K562 (cell line): ENCODE data around the gene VPS26A. TPM values are rescaled to one million over a fixed set of nuclear protein-coding genes. Genes with fewer than 3 reads are reported as not detected.
A peak's percentile ranks its signal among the peaks of the same experiment; 100 is the strongest.

Source experiments
- BRF1 ChIP-seq: IDR thresholded peaks from 3 replicates; pipeline ENCODE4 v1.6.1; 2011; ENCODE audit warnings: borderline replicate concordance, mild to moderate bottlenecking; ENCODE audit not compliant: insufficient read length; ENCODE audit errors: extremely low read depth
- CBFA2T2 ChIP-seq: fragments of 450-650 bp; conservative IDR thresholded peaks from 2 replicates; pipeline ENCODE4 v1.6.1; 2017; ENCODE audit warnings: mild to moderate bottlenecking
- CBX3 ChIP-seq, 2 experiments: IDR thresholded peaks; 1 replicate in 1 of 2; 2 replicates in 1 of 2; pipeline ENCODE4 v1.6.1; 2012; ENCODE audit warnings: inconsistent platforms in 2 of 2, low read length in 2 of 2, borderline replicate concordance in 1 of 2, control low read depth in 1 of 2
- FOXJ2 ChIP-seq: fragments of 200-800 bp; sonication (Bioruptor generic); IDR thresholded peaks from 2 replicates; pipeline ENCODE4 v1.6.1; 2016; ENCODE audit warnings: missing genetic modification characterization, missing compliant biosample characterization
- HNRNPK ChIP-seq: fragments of 200-400 bp; formaldehyde crosslinking; IDR thresholded peaks from one replicate; pipeline ENCODE4 v1.6.1; 2018; ENCODE audit warnings: mild to moderate bottlenecking, low read depth, low read length; ENCODE audit not compliant: poor library complexity, severe bottlenecking
- KDM1A ChIP-seq, 2 experiments: fragments of 450-650 bp; IDR thresholded peaks; 2 replicates each; pipeline ENCODE4 v1.6.1; 2016; ENCODE audit warnings: mild to moderate bottlenecking in 2 of 2
- KLF6 ChIP-seq: fragments of 250-450 bp; sonication (Bioruptor Pico); IDR thresholded peaks from 2 replicates; pipeline ENCODE4 v1.4.0; 2020; ENCODE audit warnings: mild to moderate bottlenecking, moderate library complexity, borderline replicate concordance
- PCBP1 ChIP-seq: fragments of 200-400 bp; formaldehyde crosslinking; IDR thresholded peaks from 2 replicates; pipeline ENCODE4 v1.6.1; 2018; ENCODE audit warnings: mild to moderate bottlenecking, low read depth, low read length; ENCODE audit not compliant: poor library complexity, severe bottlenecking
- RUNX1 ChIP-seq: sonication (generic); IDR thresholded peaks from 2 replicates; pipeline ENCODE4 v1.6.1; 2016; ENCODE audit warnings: antibody characterized with exemption, low read depth
- SMAD3 ChIP-seq: fragments of 450-650 bp; formaldehyde crosslinking; conservative IDR thresholded peaks from 2 replicates; pipeline ENCODE4 v1.4.0; 2020; ENCODE audit warnings: mild to moderate bottlenecking
- SMARCA4 ChIP-seq: fragments of 450-650 bp; IDR thresholded peaks from 2 replicates; pipeline ENCODE4 v1.6.1; 2016
- SMARCE1 ChIP-seq: fragments of 450-650 bp; IDR thresholded peaks from 2 replicates; pipeline ENCODE4 v1.7.1; 2016; ENCODE audit warnings: mild to moderate bottlenecking
- TEAD4 ChIP-seq, 2 experiments: sonication (generic) in 1 of 2; formaldehyde crosslinking in 1 of 2; IDR thresholded peaks; 2 replicates each; pipeline versions ENCODE4 v1.6.1 to v1.8.0; 2012 to 2022; ENCODE audit warnings: borderline replicate concordance in 1 of 2, inconsistent platforms in 1 of 2, low read length in 1 of 2, mild to moderate bottlenecking in 1 of 2, missing genetic modification reagents in 1 of 2
- TOE1 ChIP-seq, 2 experiments: fragments of 450-650 bp in 1 of 2; sonication (generic) in 1 of 2; formaldehyde crosslinking in 1 of 2; IDR thresholded peaks; 2 replicates each; pipeline versions ENCODE4 v1.7.1 to v1.8.0; 2016 to 2022; ENCODE audit warnings: borderline replicate concordance in 2 of 2, mild to moderate bottlenecking in 2 of 2, antibody characterized with exemption in 1 of 2, inconsistent platforms in 1 of 2, low read depth in 1 of 2, missing genetic modification reagents in 1 of 2, moderate library complexity in 1 of 2
- ZFX ChIP-seq: sonication (generic); formaldehyde crosslinking; IDR thresholded peaks from 2 replicates; pipeline ENCODE4 v1.8.0; 2022; ENCODE audit warnings: mild to moderate bottlenecking, missing genetic modification reagents, moderate library complexity
- ZNF586 ChIP-seq: fragments of 450-650 bp; formaldehyde crosslinking; conservative IDR thresholded peaks from 2 replicates; pipeline ENCODE4 v1.4.0; 2020; ENCODE audit warnings: mild to moderate bottlenecking, moderate library complexity
- polyA plus RNA-seq, 8 experiments: library from polyadenylated mRNA; depleted of rRNA in 4 of 8; stranded (reverse) in 5 of 8; unstranded in 3 of 8; fragments of >200 nt; fragmentation: Nextera tagmentation in 2 of 8; fragmentation: Illumina TruSeq in 1 of 8; extraction: Ambion mirVana in 2 of 8; extraction: Trizol in 1 of 8; gene quantifications; 2 replicates each; pipeline versions ENCODE4 v1.2.1 to v1.2.3, GENCODE V29; 2011 to 2014; ENCODE audit warnings: inconsistent platforms in 1 of 8, missing spikeins in 1 of 8
- total RNA-seq, 7 experiments: library from RNA; depleted of rRNA in 6 of 7; stranded (reverse); fragments of >200 nt in 6 of 7; fragmentation: Illumina TruSeq in 2 of 7; extraction: Trizol in 2 of 7; gene quantifications; 2 replicates each; pipeline versions ENCODE4 v1.2.1 to v1.2.3, GENCODE V29; 2011 to 2021; ENCODE audit warnings: low replicate concordance in 1 of 7
- TF ChIP-seq, protein P1 (sequence below), 2 experiments: fragments of 450-650 bp in 1 of 2; IDR thresholded peaks; 2 replicates each; pipeline ENCODE4 v1.6.1; 2011 to 2017; ENCODE audit warnings: low read depth in 2 of 2, antibody characterized with exemption in 1 of 2, borderline replicate concordance in 1 of 2, low read length in 1 of 2, mild to moderate bottlenecking in 1 of 2, mixed read lengths in 1 of 2; ENCODE audit not compliant: control insufficient read depth in 1 of 2
- TF ChIP-seq, protein P2 (sequence below), 2 experiments: fragments of 450-650 bp; conservative IDR thresholded peaks; 2 replicates each; pipeline ENCODE4 v1.6.1; 2017; ENCODE audit warnings: mild to moderate bottlenecking in 2 of 2, moderate library complexity in 2 of 2
- TF ChIP-seq, protein P3 (sequence below): sonication (generic); formaldehyde crosslinking; IDR thresholded peaks from 2 replicates; pipeline ENCODE4 v1.8.0; 2022; ENCODE audit warnings: missing genetic modification reagents, mild to moderate bottlenecking, borderline replicate concordance

VPS26A gene
- total and polyA plus RNA-seq, 9 of the 15 experiments (the other 6 are each of a cell fraction or from before 2014, with no cell fraction given), result 47.1 to 137 (median 69.3) TPM

DNA sequence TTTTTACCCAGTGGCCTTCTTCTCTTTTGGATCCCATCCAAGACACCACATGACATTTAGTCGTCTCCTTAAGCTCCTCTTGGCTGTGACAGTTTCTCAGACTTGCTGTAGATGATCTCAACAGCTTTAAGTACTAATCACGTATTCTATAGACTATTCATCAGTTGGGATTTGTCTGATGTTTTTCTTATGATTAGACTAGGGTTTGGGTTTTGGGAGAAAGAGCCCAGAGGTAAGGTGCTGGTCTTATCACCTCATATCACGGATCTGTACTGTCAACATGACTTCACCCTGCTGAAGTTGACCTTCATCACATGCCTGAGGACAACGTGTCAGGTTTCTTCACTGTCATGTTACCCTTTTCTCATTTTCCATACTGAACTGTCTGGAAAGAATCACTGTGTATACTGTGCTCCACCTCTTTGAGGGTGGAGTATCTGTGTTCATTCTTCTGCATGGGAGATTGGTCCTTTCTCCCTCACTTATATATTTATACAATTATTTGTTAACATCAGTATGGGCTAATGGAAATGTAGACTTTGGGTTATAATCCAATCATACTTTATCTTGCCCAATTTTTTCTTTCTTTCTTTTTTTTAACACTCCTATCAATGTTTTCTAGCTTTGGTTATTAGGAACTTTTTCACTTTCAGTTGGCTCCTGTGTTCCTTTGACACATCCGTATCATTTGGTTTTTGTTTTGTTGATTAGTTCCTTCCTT lies 89.8 kb downstream of the VPS26A start (continued):
- TF ChIP-seq, protein P1, sequence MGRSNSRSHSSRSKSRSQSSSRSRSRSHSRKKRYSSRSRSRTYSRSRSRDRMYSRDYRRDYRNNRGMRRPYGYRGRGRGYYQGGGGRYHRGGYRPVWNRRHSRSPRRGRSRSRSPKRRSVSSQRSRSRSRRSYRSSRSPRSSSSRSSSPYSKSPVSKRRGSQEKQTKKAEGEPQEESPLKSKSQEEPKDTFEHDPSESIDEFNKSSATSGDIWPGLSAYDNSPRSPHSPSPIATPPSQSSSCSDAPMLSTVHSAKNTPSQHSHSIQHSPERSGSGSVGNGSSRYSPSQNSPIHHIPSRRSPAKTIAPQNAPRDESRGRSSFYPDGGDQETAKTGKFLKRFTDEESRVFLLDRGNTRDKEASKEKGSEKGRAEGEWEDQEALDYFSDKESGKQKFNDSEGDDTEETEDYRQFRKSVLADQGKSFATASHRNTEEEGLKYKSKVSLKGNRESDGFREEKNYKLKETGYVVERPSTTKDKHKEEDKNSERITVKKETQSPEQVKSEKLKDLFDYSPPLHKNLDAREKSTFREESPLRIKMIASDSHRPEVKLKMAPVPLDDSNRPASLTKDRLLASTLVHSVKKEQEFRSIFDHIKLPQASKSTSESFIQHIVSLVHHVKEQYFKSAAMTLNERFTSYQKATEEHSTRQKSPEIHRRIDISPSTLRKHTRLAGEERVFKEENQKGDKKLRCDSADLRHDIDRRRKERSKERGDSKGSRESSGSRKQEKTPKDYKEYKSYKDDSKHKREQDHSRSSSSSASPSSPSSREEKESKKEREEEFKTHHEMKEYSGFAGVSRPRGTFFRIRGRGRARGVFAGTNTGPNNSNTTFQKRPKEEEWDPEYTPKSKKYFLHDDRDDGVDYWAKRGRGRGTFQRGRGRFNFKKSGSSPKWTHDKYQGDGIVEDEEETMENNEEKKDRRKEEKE (IDR thresholded peaks at IDR 0.05; ENCODE audit: borderline replicate concordance in 1 of 2, control insufficient read depth in 1 of 2, low read depth in 2 of 2, low read length in 1 of 2), result no peak
- TF ChIP-seq KDM1A (IDR thresholded peaks at IDR 0.05) (peak in 1 of 2 experiments; percentile 12; a peak in 1 of 4 replicates), KLF6 (peak; percentile 67; the same call in 1 of the 2 replicates), CBFA2T2 (0 out of 2 replicates have a peak, but pooled peaks have one; percentile 17), SMARCA4 (peak; percentile 78; the same call in 1 of the 2 replicates), ZFX (CRISPR knock-in tag) (peak; percentile 42), PCBP1 (no peak), ZNF586 (no peak), SMARCE1 (peak; percentile 77; the same call in 1 of the 2 replicates), RUNX1 (no peak), TOE1 (IDR thresholded peaks at IDR 0.05; ENCODE audit: borderline replicate concordance) (peak; percentile 65; the same call in 1 of the 2 replicates), TOE1 (CRISPR knock-in tag; IDR thresholded peaks at IDR 0.05; ENCODE audit: borderline replicate concordance, low read depth) (no peak), SMAD3 (0 out of 2 replicates have a peak, but pooled peaks have one; percentile 53), HNRNPK (no peak), BRF1 (no peak), TEAD4 (IDR thresholded peaks at IDR 0.05; ENCODE audit: low read length) (peak; percentile 21; the same call in 1 of the 2 replicates), TEAD4 (CRISPR knock-in tag; IDR thresholded peaks at IDR 0.05; ENCODE audit: borderline replicate concordance) (no peak), CBX3 (IDR thresholded peaks at IDR 0.05; ENCODE audit: borderline replicate concordance in 1 of 2, low read length in 2 of 2) (no peak), FOXJ2 (tag) (peak; percentile 92)
- TF ChIP-seq, protein P2, sequence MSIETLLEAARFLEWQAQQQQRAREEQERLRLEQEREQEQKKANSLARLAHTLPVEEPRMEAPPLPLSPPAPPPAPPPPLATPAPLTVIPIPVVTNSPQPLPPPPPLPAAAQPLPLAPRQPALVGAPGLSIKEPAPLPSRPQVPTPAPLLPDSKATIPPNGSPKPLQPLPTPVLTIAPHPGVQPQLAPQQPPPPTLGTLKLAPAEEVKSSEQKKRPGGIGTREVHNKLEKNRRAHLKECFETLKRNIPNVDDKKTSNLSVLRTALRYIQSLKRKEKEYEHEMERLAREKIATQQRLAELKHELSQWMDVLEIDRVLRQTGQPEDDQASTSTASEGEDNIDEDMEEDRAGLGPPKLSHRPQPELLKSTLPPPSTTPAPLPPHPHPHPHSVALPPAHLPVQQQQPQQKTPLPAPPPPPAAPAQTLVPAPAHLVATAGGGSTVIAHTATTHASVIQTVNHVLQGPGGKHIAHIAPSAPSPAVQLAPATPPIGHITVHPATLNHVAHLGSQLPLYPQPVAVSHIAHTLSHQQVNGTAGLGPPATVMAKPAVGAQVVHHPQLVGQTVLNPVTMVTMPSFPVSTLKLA (conservative IDR thresholded peaks at IDR 0.05), result peak in 1 of 2 experiments; percentile 76; a peak in 3 of 4 replicates
- TF ChIP-seq, protein P3, sequence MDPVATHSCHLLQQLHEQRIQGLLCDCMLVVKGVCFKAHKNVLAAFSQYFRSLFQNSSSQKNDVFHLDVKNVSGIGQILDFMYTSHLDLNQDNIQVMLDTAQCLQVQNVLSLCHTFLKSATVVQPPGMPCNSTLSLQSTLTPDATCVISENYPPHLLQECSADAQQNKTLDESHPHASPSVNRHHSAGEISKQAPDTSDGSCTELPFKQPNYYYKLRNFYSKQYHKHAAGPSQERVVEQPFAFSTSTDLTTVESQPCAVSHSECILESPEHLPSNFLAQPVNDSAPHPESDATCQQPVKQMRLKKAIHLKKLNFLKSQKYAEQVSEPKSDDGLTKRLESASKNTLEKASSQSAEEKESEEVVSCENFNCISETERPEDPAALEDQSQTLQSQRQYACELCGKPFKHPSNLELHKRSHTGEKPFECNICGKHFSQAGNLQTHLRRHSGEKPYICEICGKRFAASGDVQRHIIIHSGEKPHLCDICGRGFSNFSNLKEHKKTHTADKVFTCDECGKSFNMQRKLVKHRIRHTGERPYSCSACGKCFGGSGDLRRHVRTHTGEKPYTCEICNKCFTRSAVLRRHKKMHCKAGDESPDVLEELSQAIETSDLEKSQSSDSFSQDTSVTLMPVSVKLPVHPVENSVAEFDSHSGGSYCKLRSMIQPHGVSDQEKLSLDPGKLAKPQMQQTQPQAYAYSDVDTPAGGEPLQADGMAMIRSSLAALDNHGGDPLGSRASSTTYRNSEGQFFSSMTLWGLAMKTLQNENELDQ (CRISPR knock-in tag), result no peak
